Activated T-cell treated with anti-CD3 and anti-CD28 coated beads for 48 hours (primary cell): Measurements from ENCODE around the gene INSYN2A.

ENCODE experiments used
- DNase-seq: peaks from one replicate; pipeline ENCODE4 v3.0.0-alpha.2; 2020; ENCODE audit warnings: low read depth

The INSYN2A gene

DNA sequence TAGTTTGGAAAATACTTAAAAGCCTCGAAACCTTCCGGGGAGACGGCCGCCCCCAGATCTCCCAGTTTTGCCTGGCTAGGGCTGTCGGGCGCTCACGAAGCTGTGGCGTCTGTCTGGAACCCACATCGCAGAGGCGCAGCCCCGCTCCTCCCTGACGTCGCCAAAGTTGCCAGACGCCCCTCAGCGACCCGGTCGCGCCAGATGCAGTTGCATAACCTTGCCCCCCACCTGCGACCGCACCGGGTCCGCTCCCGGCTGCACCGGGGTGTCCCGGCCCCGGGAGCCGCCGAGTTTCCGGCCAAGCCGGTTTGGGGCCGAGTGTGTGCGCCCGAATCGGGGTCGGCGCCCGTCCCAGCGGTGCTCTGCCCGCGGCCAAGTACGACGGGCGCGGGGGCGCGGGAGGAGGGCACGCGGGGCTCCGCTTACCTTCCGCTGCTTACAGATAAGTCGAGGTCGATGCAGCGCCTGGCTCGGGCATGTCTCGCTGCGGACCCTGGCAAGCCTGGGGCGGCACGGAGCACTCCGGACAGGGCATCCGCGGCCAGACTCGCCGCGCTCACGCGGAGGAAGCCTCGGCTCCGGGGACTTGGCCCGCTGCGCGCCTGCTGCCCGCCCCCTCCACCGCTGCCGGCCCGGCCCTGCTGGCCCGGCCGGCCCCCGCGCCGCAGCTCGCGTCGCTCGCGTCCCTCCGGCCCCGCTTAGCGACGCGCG is 665 bp downstream of the INSYN2A start:
- DNase-seq = no peak

DNA sequence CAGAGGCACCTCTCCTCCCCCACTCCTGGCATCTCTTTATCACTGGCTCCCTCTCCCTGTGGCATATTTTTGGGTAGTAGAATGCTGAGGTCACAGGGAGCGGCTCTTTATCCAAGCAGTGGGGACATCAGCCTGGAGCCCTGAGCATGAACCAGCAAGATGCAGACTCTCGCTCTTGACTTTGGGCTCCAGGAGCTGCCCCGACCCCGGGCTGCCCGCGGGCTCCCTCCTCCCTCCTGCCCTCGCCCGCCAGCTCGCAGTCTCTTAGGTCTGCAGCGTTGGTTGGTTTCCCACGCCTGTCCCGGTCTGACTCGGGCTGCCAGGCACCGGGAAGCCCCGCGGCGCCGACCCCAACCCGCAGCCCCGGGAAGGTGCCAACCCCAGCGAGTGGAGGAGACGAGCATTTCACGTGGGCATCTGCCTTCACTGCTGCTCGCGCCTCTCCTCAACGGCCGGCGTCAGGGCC is 1.3 kb downstream of the INSYN2A start:
- no peak for DNase-seq

DNA sequence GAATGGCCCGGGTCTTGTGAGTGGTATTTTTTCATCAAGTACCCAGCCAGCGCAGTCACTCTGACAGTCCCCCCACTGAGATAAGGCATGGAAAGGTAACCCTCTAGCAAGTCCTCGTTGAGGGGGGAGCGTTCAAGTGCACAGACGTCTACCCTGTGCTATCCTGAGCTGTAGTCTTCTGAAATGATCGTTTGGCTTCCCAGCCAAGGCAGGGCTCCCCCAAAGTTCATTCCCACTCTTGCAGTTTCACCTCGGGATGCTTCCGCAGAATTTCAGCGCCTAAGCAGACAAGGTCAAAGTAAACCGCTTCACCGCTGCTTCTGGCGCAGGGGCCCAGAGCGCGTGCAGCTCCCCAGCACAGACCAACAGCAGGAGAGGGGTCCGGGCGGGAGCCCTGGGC is 1.8 kb downstream of the INSYN2A start:
- no peak for DNase-seq

DNA sequence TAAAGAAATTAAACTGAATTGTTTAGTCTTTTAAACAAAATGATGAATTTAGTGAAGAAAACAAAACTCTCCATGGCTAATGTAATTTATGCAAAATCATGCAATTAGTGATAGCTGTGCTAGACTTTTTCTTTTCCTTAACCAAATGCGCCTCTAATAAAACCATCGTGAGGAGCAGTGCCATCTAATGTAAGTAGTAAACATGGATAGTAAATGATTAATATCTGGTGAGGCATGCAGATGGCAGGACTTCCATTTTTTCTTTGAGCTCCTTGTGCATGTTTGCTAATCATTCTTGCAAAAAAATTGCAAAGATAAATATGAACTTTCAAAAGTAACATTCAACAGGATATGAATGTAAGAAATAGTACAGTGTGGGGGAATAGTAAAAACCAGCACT is 2.3 kb downstream of the INSYN2A start:
- DNase-seq = no peak

DNA sequence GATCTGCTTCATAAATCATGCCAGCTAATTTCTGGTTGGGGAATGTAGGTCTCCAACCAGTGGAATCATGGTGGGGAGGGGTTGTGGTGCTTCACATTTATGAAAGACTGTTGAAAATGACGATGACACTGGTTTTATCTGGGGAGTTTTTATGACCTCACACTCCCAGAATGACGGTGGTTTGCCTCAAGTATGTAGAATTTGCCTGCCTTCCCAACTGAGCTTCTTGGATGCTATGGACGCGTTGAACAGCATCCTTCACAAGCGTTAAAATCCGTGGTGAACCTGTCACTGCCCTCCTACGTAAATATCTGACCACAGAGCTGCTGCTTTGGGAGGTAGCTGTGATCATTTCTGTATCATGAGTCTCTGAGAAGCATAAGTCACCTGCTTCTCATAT is 3.3 kb downstream of the INSYN2A start:
- no peak for DNase-seq

DNA sequence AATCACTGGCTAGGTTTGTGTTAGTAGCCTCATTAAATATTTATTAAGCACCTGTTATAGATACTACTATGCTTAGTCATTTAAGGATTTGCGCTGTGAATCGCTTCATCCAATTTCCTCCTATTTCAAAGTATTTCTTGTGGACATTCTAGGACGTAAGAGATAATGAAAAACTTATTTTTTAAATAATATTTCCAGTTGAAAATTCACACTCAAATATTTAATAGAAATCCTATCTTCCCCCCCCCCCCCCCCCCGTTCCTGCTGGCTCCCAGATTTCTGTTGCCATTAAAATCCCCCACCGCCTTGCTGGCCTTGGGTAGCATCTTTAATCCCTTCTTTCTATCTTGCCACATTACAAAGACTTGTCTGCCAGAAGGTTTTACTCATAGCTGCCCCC is 6.0 kb downstream of the INSYN2A start:
- DNase-seq = no peak

DNA sequence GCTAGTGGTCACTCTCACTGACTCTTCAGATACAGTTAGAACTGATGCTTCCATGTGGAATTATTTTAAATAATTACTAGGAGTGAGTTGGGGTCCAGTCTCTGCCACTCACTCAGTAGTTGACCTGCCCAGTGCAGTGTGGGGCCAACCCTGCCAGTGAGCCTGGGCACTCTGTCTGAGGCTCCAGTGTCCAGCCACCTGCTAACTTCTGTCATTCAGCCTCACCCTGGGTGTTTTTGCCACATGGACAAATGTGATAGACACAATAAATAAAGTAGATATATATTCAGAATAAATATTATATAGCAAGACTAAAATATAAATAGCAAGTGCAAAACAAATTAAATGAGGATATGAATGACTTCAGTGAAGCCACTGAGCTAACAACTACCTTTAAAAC is 7.2 kb downstream of the INSYN2A start:
- DNase-seq = no peak

DNA sequence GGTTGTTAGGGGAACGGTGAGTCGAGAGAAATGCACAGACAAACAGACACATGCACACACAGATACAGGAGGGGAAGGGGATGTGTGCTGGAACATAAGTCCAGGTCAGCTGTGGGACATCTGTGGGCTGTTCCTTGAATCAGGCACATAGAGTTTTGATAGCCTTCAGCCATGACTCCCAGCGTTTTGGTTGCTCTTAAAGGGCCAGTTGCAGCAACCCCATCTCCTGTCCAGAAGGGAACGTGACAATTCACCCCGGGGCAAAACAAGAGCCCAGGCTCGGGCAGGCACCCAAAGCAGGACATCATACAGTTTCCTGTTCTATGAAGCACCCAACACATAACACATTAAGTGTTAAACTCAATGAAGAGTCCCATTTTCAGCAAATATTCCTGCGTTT is 9.6 kb downstream of the INSYN2A start:
- DNase-seq = no peak

DNA sequence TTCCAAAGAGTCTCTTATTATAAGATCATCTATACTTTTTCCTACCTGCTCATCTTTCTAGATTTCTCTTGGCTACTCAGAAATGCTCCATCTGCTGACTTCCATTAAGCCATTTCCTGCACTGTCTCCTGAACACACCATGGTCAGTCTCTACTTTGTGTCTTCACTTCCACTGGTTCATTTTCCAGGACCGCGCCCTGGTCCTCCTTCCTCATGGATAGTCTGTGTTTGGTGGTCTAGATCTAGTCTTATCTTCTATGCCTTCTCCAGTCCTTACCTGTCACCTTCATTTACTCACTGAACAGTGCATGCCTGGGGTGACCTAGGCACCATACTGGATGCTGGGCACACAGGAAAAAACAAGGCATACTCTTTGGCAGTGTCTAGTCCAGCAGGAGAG is 11.8 kb downstream of the INSYN2A start:
- DNase-seq = no peak

DNA sequence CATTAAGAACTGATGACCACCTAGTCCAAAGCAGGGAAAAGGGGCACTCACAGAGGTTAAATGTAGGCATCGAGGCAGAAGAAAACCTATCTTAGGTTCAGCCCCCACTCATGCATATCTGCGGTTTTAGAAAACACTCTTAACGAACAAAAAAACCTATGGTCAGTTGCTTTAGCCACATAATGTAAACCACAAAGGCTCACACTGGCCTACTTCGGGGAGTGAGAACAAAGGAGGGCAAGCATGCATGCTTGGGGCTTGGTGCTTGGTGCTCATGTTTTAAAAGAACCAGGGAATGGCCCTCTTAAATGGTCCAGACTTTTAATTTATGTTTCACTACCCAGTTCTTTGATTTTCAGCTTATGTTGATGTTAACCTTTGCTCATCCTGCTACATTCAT is 14.2 kb downstream of the INSYN2A start:
- no peak for DNase-seq

DNA sequence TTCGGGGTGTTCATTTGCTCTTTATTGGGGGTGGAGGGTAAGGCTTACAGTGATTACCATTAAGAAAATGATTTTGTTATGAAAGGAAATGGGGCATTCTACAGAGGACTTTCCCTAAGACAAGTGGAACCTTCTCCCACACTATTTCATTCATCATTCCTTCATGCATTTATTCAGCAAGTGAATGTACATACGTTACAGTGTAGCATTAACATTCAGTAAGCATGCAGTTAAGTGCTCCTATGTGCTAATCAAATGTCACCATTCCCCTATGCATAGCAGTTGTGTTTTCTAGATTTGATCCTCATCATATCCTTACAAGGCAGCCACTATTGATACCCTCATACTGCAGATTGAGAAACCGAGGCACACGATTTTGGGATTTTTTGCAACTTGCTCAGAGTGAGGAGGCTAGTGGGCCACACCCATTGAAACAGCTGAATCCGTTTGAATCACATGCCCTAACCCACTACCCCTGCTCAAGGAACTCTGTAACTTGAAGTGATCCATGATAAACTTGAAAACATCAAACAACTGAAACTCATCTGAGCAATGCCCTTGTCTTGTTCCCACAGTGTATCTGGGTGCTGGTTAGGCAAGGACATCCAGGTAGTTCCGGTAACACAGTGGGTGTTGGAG is 16.7 kb downstream of the INSYN2A start:
- no peak for DNase-seq

DNA sequence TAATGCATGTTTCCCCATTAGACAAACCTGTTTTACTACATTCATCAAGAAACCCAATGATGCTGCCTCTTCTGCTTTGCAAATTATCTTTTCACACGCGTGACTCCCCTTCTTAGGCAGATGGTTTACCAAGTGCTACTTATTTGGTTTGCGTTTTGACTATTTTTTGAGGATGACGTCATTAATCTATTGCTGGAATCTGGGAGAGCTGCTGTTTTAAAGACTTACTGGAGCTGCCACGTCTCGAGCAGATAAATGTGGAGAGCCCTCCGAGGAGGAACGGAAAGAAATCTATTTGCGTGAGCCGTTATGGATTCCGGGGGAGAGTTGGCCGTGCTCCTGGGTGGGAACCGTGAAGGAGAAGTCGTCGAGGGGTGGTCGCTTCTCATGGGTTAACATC is 19.7 kb downstream of the INSYN2A start:
- DNase-seq = no peak

DNA sequence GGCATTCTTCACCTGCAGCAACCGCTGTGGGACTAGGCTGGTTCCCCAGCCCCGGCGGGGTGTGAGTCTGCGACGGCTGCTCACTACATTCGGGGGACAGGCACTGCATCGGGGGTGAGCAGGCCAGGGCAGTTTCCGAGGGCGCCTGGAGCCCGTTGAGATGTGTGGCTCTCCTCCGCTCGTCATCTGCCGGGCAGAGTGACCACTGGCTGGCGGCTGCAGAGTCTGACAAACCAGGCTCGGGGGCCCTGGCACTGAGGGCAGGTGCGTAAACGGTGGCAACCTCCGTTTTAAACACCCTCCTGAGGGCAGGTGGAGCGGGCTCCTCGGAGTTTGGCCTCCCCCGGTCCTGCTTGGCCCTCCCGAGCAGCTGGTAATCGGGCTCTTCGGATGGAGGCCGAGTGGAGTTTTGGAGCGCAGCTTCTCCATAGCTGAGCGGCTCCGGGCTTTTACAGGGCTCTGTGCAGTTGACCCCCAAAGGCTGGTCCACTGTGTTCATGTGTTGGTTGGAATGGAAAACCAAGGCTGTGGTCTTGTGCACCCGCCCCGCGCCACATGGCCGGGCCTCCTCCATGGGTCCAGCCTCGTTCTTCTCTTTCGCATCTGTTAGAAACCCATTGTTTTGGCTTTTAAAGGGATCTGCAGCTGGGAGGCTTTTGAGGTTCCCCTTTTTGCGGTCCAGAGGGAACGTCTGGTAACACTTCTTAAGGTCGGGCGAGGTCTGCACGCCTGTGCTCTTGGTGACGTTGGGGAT is 20.9 kb downstream of the INSYN2A start:
- no peak for DNase-seq

DNA sequence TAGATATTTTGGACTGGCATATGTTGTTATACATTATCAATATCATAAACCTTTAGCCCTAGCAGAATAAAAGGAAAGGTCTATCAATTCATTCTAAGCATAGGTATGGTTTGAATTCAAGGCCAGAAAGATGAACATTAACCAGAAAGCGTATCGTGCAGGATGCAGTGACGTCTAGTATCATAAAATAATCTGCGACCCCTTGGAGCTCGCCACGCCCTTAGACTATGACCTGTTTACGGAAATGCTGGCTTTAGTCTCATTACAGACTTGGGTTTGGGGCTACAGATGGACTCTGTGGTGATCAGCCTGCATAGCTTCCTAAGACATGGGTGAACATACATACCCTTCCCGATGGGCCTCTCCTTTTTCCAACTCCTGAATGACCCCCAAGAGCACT is 21.5 kb downstream of the INSYN2A start:
- DNase-seq = no peak

DNA sequence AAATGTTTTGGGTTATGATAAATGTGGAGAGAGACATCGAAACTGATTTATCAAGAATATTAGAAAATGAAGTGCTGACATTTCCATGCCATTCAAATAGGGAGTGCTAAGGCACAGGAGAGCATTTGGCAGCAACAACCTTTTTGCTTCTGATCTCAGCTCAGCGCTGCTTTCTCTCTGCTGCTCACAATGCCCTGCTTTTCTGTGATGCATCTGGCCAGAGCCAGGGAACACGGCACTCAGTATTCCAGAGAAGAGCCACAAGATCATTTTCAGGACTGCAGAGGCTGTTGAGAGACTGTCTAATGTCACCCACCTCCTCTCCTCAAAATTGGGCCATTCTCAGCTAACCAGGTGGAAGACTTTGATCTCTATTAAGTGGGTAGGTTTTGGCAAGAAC is 28.1 kb downstream of the INSYN2A start:
- no peak for DNase-seq

DNA sequence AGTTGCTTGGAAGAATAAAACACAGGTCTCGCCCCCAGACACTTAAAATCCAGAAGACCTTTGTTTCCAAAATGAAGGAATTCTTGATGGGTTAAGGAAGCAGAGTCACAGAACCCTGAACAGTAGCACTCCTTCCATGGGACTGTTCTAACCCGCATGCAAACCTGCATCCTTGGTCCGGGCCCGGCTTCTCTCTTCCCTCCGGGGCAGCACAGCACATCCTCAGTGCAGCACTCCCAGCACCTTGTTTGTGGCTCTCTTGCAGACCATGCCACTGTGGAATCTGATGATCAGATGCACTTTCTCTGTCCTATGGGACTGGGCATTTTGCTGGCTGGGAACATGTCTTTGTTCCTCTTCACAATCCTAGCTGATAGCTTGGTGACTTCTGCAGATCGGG is 33.5 kb downstream of the INSYN2A start:
- no peak for DNase-seq

DNA sequence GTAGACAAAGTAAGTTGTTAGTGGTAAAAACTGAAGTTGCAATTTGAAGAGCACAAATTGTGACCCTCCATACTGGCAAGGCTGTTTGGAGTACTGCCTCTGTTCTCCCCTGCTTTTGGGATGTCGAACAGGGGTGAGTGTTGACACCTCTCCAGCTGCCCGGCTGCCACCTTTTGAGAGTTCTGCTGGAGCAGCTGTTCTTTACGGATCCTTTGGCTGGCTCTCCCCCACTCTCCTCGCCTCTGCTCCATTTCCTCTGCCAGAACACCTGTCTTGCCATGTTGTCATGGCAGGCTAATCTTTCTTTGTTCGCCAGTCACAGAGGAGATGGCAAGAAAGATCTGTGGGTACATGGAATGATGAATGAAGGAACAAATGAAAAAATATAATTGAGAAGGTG is 34.9 kb downstream of the INSYN2A start:
- no peak for DNase-seq

DNA sequence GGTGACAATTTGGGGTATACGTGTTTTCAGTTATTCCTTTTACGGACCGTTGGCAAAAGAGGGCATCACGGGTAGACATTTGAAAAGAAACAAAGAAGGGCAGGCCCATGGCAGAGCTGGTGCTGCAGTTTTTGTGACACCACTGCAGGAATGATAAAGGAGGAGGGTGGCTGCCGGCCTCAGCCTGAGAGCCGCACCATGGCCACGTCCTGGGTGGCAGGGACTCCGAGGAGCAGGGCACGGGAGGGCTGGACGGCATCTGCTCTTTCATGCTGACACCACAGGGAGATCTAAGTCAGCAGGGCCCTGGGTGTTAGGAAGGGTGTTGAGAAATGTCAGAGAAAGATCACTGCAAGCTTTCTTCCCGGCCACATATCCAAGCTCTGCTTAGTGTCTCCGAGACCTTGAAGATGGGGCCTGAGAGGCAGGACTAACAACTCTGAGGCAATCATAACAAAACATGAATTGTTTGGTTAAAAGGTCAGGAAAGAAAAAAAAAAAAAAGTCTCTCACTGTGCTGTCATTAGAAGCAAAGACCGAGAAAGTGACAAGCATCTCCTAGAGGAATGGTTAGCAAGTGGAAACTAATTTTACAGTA is 36.6 kb downstream of the INSYN2A start:
- DNase-seq = no peak

DNA sequence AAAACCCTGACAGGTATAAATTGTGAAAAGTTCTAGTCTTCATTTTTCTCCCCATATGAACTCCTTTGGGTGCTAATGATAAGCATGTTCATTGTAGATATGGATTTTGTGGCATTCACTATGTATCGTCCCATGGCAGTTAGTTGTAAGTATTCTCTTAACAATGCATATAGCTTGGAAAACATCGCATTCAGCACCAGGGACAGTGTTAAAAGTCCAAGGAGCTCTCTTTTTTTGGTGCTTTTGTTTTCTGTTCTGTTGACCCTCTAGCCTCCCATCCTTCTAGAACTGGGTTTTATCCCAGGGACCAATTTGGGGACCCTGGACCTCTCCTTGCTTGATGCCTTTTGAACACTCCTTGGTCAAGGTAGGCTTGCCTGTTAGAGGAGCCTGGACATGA is 37.7 kb downstream of the INSYN2A start:
- DNase-seq = no peak

DNA sequence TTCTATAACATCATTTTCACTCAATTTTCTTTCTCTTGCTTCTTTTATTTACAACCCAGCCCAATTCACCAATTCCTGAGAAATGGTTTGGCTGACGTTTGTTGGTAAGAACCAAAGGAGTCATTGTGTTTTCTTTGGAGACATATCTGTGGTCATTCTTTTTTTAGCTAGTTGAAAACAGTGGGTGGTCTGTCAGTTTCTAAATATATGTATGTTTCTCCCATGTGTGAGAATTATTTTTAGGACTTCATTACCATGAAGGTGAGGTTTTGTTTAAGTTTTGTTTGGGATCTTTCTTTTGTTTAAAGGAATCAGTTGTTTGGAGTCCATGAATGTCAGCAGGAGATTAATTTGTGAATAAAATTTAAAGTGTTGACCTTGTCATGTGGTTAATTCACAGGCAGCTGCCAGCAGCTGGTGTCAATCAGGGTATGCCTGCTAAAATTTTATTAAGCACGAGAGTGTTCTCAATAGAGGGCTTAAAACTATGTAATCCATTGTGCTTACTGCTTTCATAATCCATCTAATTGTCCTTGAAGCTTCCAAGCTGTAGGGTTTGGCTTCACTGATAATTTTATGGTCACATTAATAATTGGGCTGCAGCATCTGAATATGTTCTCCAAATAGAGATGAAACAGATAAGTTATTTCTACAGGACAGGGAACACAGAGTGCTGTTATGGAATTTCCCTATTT is 38.7 kb downstream of the INSYN2A start:
- DNase-seq = no peak

DNA sequence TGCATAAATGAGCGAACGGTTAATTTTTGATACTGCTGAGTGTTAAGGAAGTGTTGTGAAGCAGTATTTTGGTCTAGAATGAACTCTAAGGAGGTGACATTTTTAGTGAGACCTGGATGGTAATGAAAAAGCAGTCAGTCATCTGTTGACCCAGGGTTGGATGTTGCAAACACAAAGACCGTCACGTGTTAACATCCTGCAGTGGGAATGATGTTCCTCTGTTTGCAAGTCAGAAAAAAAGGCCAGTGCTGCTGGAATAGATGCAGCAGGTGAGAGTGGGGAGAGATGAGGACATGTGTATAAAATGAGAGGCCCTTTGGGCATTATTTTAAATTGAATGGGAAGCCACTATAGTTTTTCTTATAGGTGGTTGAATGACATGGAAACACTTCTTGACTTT is 39.3 kb downstream of the INSYN2A start:
- no peak for DNase-seq
